Stimulated activated naive CD8-positive, alpha-beta T cell treated with anti-CD3 and anti-CD28 coated beads, Interleukin-15, Interleukin-2, amounts not matched to agents 100 ng/mL and 50 ng/mL, for 24 hours (primary cell): ENCODE measurements around the gene KRTAP4-6.
"Not testable (repeated sequence)": the region's sequence is repeated elsewhere in the genome, so short reads cannot be mapped to it uniquely, and the experiment has no call there.

Experiments used
- H3K27ac Mint-ChIP-seq: one replicate; pipeline ENCODE4 v1.8.0; 2021; ENCODE audit warnings: mild to moderate bottlenecking, mixed read lengths
- H3K27me3 Mint-ChIP-seq: one replicate; pipeline ENCODE4 v1.8.0; 2021; ENCODE audit warnings: mixed read lengths
- H3K36me3 Mint-ChIP-seq: one replicate; pipeline ENCODE4 v1.8.0; 2021; ENCODE audit warnings: low read depth, mixed read lengths
- H3K4me1 Mint-ChIP-seq: one replicate; pipeline ENCODE4 v1.8.0; 2021; ENCODE audit warnings: low read depth, mixed read lengths
- H3K4me3 Mint-ChIP-seq: one replicate; pipeline ENCODE4 v1.8.0; 2021; ENCODE audit warnings: mild to moderate bottlenecking, mixed read lengths
- H3K9me3 Mint-ChIP-seq: one replicate; pipeline ENCODE4 v1.8.0; 2021; ENCODE audit warnings: mixed read lengths

KRTAP4-6 gene

GRCh38 chr17:41140360-41141131 is at the start of gene KRTAP4-6:
Gene KRTAP4-6 (minus strand): TSS chr17:41140544. CDS start chr17:41140487, 57 bp downstream.
- Mint-ChIP-seq H3K36me3 (peaks cover 9% of the 10 kb centered on the region), H3K27ac (no peak within 1 kb of the TSS), H3K4me1 (no peaks in the 10 kb centered on the region), H3K27me3 (no peaks in the 10 kb centered on the region), H3K4me3 (no peak within 1 kb of the TSS), H3K9me3 (peaks cover 38% of the 10 kb centered on the region)

DNA sequence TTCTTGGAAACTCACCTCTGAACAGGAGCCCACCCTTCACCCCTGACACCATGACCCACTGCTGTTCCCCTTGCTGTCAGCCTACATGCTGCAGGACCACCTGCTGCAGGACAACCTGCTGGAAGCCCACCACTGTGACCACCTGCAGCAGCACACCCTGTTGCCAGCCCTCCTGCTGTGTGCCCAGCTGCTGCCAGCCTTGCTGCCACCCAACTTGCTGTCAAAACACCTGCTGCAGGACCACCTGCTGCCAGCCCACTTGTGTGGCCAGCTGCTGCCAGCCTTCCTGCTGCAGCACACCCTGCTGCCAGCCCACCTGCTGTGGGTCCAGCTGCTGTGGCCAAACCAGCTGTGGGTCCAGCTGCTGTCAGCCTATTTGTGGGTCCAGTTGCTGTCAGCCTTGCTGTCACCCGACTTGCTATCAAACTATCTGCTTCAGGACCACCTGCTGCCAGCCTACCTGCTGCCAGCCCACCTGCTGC is 49.5 kb upstream of the KRTAP4-6 start, which contains the start of gene KRTAP9-1:
TSS of gene KRTAP9-1 (plus strand) at position 51 of the 482 bp plus-strand sequence. CDS start at position 51, 0 bp downstream.
- H3K27ac Mint-ChIP-seq = not testable (repeated sequence)

GRCh38 chr17:41186872-41187271 is 46.5 kb upstream of the KRTAP4-6 start:
- Mint-ChIP-seq H3K27me3 (peaks cover 7% of the 10 kb centered on the region), H3K36me3 (no peaks in the 10 kb centered on the region), H3K9me3 (no peaks in the 10 kb centered on the region), H3K4me1 (no peaks in the 10 kb centered on the region), H3K4me3 (no peak overlapping the region), H3K27ac (no peak overlapping the region)

More for the DNA sequence above, 49.5 kb upstream of the KRTAP4-6 start, which contains the start of gene KRTAP9-1:
- not testable (repeated sequence) for H3K36me3 Mint-ChIP-seq, H3K4me1 Mint-ChIP-seq, H3K27me3 Mint-ChIP-seq, H3K9me3 Mint-ChIP-seq, H3K4me3 Mint-ChIP-seq

DNA sequence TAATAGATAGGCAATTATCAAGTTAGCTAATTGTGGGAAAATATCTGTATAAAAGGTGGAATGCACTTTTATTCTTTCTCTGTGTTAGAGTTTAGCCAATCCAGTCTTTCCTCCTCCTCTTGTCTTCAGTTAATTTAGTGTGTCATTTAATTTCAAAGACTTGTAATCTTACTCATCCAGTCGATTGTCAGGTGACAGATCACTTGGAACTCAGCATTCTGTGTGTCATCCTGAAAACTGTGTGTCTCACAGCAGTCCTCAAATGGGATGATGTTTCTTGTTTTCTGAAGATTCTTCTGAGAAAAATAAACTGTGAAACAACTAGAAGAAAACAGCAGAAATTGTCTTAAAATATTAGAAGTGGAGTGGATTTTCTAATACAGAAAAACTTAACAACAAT is 44.7 kb upstream of the KRTAP4-6 start:
- Mint-ChIP-seq H3K27me3 (no peaks in the 10 kb centered on the region), H3K27ac (no peak overlapping the region), H3K4me1 (no peaks in the 10 kb centered on the region), H3K4me3 (no peak overlapping the region), H3K9me3 (no peaks in the 10 kb centered on the region), H3K36me3 (no peaks in the 10 kb centered on the region)

DNA sequence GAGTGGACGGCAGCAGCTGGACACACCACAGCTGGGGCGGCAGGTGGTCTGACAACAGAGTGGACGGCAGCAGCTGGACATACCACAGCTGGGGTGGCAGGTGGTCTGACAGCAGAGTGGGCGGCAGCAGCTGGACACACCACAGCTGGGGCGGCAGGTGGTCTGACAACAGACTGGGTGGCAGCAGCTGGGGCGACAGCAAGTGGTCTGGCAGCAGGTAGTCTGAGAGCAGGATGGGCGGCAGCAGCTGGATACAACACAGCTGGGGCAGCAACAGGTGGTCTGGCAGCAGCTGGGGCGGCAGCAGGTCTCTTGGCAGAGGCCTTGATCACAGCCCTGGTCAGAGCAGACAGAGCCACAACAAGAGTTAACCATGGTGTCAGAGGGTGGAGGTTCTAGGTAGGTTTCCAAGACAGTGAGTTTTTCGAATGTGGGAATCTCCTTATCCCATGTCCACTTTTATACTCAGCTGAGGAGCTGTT is 44.2 kb upstream of the KRTAP4-6 start, which contains the start of gene KRTAP4-1:
TSS of gene KRTAP4-1 (minus strand) at position 432 of the 482 bp plus-strand sequence. CDS start at position 375, 57 bp downstream.
- Mint-ChIP-seq H3K36me3 (no peaks in the 10 kb centered on the region), H3K9me3 (no peaks in the 10 kb centered on the region), H3K27ac (no peak within 1 kb of the TSS), H3K4me3 (no peak within 1 kb of the TSS), H3K4me1 (no peaks in the 10 kb centered on the region), H3K27me3 (no peaks in the 10 kb centered on the region)

DNA sequence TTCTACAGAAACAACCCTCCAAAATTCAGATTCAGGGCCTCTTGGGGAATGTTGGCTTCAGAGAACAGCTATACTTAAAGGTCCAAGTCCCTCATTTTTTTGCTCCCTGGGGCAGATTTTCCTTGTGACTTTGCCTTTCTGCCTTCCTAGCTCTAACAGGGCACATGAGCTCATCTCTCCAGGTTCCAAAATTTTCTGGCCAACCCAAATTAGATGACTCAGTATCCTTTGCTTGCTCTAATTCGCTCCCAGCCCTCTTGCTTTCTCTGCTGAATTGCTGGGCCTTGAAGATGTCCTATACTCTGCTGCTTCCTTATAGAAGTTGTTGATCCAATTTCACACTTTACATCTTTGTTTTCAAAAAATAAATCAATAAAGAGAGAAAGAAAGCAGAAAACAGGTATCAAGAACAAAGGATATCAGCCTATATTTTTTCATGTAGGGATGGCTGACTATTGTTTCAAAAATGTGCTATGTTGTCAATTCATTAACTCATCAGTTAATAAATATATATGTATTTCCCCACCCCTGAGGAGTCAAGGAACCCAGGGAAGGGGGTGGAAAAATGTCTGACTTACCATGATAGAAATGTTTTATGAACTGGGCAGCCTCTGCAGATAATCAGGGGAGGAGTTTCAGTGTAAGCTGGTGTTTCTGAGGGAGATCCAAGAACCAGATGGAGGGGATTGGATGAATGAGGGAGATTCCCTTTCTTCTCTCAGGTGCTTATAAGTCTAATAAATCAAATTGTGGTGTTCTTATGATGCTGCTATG is 38.7 kb upstream of the KRTAP4-6 start:
- H3K4me3 Mint-ChIP-seq = no peak overlapping the region
- no peak overlapping the region for H3K27ac Mint-ChIP-seq
- peaks cover 9% of the 10 kb centered on the region for H3K4me1 Mint-ChIP-seq
- H3K9me3 Mint-ChIP-seq = no peaks in the 10 kb centered on the region
- H3K27me3 Mint-ChIP-seq = no peaks in the 10 kb centered on the region
- no peaks in the 10 kb centered on the region for H3K36me3 Mint-ChIP-seq

- no peak overlapping the region for H3K27ac Mint-ChIP-seq
- H3K4me3 Mint-ChIP-seq = no peak overlapping the region
- H3K9me3 Mint-ChIP-seq = no peaks in the 10 kb centered on the region
These were observed 38.0 kb upstream of the KRTAP4-6 start for GRCh38 chr17:41178341-41178740.

GRCh38 chr17:41177727-41178271 is 37.5 kb upstream of the KRTAP4-6 start, which contains the start of gene KRTAP4-2:
Gene KRTAP4-2 (minus strand): TSS chr17:41178221. CDS start chr17:41178164, 57 bp downstream.
- no peak within 1 kb of the TSS for H3K4me3 Mint-ChIP-seq
- H3K4me1 Mint-ChIP-seq = peaks cover 9% of the 10 kb centered on the region
- no peaks in the 10 kb centered on the region for H3K9me3 Mint-ChIP-seq
- H3K27me3 Mint-ChIP-seq = no peaks in the 10 kb centered on the region
- no peak within 1 kb of the TSS for H3K27ac Mint-ChIP-seq
- no peaks in the 10 kb centered on the region for H3K36me3 Mint-ChIP-seq

More at GRCh38 chr17:41178341-41178740, 38.0 kb upstream of the KRTAP4-6 start:
- Mint-ChIP-seq H3K27me3 (no peaks in the 10 kb centered on the region), H3K4me1 (peaks cover 9% of the 10 kb centered on the region), H3K36me3 (no peaks in the 10 kb centered on the region)

DNA sequence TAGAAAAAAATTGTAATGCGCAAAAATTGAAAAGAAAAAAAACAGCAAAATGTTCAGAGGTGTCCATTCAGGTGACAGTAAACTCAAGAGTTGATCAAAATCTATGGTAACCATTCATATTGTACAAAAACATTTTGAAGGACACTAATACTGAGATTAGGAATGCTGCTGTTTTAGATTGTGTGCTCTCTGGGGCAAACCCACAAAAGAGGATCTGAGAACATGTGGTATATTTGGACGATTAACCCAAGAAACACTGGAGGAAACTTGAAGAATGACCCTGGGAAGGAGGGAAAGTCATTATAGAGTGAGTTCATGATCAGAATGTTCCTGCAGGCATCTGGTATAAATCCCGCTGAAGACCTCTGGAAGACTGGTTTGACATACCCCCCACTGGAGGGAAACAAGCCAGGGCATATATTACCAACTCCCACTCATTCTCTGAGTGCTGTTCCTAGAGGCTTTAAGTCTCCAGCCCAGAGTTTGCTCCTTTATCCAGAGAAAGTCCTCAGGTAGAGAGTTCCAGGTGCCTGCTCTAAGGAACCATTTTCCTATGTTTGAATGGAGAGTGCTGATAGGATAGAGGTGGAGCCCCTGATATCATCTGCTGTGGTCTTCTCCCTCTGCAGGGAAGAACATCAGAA is 36.5 kb upstream of the KRTAP4-6 start:
- Mint-ChIP-seq H3K4me1 (peaks cover 9% of the 10 kb centered on the region), H3K36me3 (no peaks in the 10 kb centered on the region), H3K27ac (no peak overlapping the region), H3K27me3 (no peaks in the 10 kb centered on the region), H3K4me3 (no peak overlapping the region), H3K9me3 (no peaks in the 10 kb centered on the region)

DNA sequence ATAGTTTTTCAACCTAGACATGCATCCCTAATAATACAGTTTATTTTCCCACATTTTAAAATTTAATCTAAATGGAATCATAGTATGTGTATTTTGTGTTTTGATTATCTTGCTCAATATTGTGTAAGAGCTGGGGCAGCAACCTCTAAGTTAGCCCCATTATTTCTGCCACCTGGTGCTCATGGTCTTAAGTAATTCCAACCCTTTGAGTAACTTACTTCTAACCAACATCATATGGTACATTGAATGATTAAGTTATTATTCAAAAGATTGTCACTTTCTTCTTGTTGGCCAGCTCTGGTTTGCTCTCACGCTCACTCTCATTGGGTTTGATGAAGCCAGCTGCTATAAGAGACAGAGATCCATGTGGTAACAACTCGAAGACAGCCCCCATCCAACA is 31.5 kb upstream of the KRTAP4-6 start:
- no peak overlapping the region for H3K4me3 Mint-ChIP-seq
- H3K27ac Mint-ChIP-seq = no peak overlapping the region
- H3K4me1 Mint-ChIP-seq = peaks cover 2% of the 10 kb centered on the region
- H3K36me3 Mint-ChIP-seq = no peaks in the 10 kb centered on the region
- H3K27me3 Mint-ChIP-seq = no peaks in the 10 kb centered on the region
- H3K9me3 Mint-ChIP-seq = no peaks in the 10 kb centered on the region

GRCh38 chr17:41168121-41168520 is 27.8 kb upstream of the KRTAP4-6 start, which contains the start of gene KRTAP4-3:
Gene KRTAP4-3 (minus strand): TSS chr17:41168221. CDS start chr17:41168172, 49 bp downstream.
- H3K36me3 Mint-ChIP-seq = no peaks in the 10 kb centered on the region
- no peaks in the 10 kb centered on the region for H3K4me1 Mint-ChIP-seq
- H3K27me3 Mint-ChIP-seq = no peaks in the 10 kb centered on the region
- H3K4me3 Mint-ChIP-seq = no peak within 1 kb of the TSS
- no peak within 1 kb of the TSS for H3K27ac Mint-ChIP-seq
- H3K9me3 Mint-ChIP-seq = no peaks in the 10 kb centered on the region

- Mint-ChIP-seq H3K27ac (no peak overlapping the region), H3K27me3 (no peaks in the 10 kb centered on the region), H3K9me3 (no peaks in the 10 kb centered on the region), H3K4me3 (no peak overlapping the region), H3K36me3 (no peaks in the 10 kb centered on the region), H3K4me1 (no peaks in the 10 kb centered on the region)
These were observed 27.2 kb upstream of the KRTAP4-6 start for GRCh38 chr17:41167561-41167960.

DNA sequence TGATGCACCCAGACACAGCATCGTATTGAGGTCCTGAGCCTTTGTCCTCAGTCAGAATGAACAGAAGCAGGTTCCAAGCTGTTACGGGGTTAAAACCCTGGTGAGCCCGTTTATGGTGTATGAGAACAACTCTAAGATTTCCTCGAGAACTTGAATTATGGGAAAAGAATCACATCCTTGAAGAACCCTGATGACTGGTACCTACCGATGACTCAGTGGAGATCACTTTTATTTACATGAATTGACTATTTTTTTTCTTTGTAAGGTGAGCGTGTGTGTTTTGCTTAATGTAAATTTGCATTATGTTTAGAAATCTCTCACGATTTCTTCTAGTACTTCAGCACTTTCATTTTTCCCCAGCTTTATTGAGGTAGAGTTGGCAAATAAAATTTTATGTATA is 23.5 kb upstream of the KRTAP4-6 start:
- Mint-ChIP-seq H3K27me3 (no peaks in the 10 kb centered on the region), H3K4me3 (no peak overlapping the region), H3K36me3 (no peaks in the 10 kb centered on the region), H3K9me3 (no peaks in the 10 kb centered on the region), H3K4me1 (no peaks in the 10 kb centered on the region), H3K27ac (no peak overlapping the region)

- H3K27ac Mint-ChIP-seq = no peak within 1 kb of the TSS
These were observed 20.3 kb upstream of the KRTAP4-6 start, which contains the start of gene KRTAP4-4 for GRCh38 chr17:41160648-41161047. Gene KRTAP4-4 (minus strand): TSS chr17:41160748. CDS start chr17:41160691, 57 bp downstream.

More at GRCh38 chr17:41160648-41161047, 20.3 kb upstream of the KRTAP4-6 start, which contains the start of gene KRTAP4-4:
- Mint-ChIP-seq H3K27me3 (no peaks in the 10 kb centered on the region), H3K4me3 (no peak within 1 kb of the TSS), H3K4me1 (no peaks in the 10 kb centered on the region), H3K9me3 (no peaks in the 10 kb centered on the region), H3K36me3 (no peaks in the 10 kb centered on the region)
